ENCODE measurements around the gene MICAL3.

MICAL3 gene

DNA sequence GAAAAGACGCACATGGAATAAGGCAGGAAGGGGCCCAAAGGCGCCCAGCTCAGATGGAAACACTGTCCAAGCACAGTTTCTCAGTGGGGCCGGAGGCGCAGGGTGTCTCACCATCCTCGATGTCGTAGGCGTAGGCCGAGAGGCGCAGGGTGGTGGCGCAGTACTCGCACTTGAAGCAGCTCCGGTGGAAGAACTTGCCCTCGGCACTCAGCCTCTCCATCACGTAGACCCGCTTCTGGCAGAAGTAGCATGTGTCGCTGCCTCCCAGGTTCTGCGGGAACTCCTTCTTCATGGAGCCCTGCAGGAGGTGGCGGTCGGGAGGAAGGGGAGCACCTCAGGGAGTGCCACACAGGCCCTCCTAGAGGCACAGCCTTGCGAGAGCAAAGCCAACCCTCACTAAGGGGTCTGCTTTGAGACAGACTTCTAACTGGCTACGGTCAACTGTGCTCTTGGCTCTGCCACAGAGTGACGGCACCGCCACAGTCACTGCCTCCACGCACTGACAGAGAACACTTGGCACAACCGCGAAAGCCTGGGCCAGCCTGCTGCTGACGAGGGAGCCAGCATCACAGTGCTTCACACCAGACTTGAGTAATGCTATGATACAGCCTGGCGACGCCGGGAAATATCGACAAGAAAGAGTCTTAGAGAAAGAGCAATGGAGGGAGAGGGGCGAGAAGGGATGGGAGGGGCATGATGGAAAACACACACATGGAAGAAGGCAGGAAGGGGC is 152.5 kb downstream of the MICAL3 start:
- Histone ChIP-seq H3K27ac (replicated peaks) (no peak overlapping the region), H3K27me3 (ENCODE audit: insufficient read depth, poor library complexity, severe bottlenecking) (no peaks in the 10 kb centered on the region), H3K4me3 (replicated peaks; ENCODE audit: insufficient read depth, low read length) (no peak overlapping the region)
- TF ChIP-seq POLR2AphosphoS5 (IDR thresholded peaks at IDR 0.05; ENCODE audit: low read depth) (no peak), GABPA (IDR thresholded peaks at IDR 0.05; ENCODE audit: low read depth) (no peak), SPI1 (IDR thresholded peaks at IDR 0.05; ENCODE audit: borderline replicate concordance, low read depth) (no peak)
- TF ChIP-seq, protein P1, sequence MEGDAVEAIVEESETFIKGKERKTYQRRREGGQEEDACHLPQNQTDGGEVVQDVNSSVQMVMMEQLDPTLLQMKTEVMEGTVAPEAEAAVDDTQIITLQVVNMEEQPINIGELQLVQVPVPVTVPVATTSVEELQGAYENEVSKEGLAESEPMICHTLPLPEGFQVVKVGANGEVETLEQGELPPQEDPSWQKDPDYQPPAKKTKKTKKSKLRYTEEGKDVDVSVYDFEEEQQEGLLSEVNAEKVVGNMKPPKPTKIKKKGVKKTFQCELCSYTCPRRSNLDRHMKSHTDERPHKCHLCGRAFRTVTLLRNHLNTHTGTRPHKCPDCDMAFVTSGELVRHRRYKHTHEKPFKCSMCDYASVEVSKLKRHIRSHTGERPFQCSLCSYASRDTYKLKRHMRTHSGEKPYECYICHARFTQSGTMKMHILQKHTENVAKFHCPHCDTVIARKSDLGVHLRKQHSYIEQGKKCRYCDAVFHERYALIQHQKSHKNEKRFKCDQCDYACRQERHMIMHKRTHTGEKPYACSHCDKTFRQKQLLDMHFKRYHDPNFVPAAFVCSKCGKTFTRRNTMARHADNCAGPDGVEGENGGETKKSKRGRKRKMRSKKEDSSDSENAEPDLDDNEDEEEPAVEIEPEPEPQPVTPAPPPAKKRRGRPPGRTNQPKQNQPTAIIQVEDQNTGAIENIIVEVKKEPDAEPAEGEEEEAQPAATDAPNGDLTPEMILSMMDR (IDR thresholded peaks at IDR 0.05; ENCODE audit: insufficient read depth, low read length): no peak
- TF ChIP-seq, protein P2, sequence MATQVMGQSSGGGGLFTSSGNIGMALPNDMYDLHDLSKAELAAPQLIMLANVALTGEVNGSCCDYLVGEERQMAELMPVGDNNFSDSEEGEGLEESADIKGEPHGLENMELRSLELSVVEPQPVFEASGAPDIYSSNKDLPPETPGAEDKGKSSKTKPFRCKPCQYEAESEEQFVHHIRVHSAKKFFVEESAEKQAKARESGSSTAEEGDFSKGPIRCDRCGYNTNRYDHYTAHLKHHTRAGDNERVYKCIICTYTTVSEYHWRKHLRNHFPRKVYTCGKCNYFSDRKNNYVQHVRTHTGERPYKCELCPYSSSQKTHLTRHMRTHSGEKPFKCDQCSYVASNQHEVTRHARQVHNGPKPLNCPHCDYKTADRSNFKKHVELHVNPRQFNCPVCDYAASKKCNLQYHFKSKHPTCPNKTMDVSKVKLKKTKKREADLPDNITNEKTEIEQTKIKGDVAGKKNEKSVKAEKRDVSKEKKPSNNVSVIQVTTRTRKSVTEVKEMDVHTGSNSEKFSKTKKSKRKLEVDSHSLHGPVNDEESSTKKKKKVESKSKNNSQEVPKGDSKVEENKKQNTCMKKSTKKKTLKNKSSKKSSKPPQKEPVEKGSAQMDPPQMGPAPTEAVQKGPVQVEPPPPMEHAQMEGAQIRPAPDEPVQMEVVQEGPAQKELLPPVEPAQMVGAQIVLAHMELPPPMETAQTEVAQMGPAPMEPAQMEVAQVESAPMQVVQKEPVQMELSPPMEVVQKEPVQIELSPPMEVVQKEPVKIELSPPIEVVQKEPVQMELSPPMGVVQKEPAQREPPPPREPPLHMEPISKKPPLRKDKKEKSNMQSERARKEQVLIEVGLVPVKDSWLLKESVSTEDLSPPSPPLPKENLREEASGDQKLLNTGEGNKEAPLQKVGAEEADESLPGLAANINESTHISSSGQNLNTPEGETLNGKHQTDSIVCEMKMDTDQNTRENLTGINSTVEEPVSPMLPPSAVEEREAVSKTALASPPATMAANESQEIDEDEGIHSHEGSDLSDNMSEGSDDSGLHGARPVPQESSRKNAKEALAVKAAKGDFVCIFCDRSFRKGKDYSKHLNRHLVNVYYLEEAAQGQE (IDR thresholded peaks at IDR 0.05; ENCODE audit: insufficient replicate concordance, low read depth): no peak
- no peak for DNase-seq (ENCODE audit: low read depth in 1 of 2, low spot score in 1 of 2)

DNA sequence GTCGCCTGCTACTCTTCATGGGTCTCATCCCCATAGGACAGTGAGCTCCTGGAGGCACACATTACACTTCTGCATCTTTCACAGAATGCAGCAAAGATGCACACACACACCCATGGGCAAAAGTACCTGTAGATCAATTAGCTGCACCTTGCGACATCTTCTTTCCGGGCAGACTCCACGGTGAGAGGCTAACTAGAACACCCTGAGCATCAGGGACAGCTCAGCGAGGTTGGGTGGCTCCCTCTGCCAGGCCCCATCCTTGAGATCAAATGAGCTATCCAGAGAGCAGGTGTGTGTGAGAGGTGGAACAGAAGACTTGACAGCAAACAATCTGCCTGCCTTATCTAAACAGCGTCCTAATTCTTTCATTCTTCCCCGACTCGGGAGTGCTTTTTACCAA is 154.0 kb downstream of the MICAL3 start:
- TF ChIP-seq GABPA (IDR thresholded peaks at IDR 0.05; ENCODE audit: low read depth): no peak
- TF ChIP-seq, protein P1 (IDR thresholded peaks at IDR 0.05; ENCODE audit: insufficient read depth, low read length): no peak
- no peak for TF ChIP-seq SPI1 (IDR thresholded peaks at IDR 0.05; ENCODE audit: borderline replicate concordance, low read depth)
- no peak for TF ChIP-seq POLR2AphosphoS5 (IDR thresholded peaks at IDR 0.05; ENCODE audit: low read depth)
- TF ChIP-seq, protein P2 (IDR thresholded peaks at IDR 0.05; ENCODE audit: insufficient replicate concordance, low read depth): no peak

DNA sequence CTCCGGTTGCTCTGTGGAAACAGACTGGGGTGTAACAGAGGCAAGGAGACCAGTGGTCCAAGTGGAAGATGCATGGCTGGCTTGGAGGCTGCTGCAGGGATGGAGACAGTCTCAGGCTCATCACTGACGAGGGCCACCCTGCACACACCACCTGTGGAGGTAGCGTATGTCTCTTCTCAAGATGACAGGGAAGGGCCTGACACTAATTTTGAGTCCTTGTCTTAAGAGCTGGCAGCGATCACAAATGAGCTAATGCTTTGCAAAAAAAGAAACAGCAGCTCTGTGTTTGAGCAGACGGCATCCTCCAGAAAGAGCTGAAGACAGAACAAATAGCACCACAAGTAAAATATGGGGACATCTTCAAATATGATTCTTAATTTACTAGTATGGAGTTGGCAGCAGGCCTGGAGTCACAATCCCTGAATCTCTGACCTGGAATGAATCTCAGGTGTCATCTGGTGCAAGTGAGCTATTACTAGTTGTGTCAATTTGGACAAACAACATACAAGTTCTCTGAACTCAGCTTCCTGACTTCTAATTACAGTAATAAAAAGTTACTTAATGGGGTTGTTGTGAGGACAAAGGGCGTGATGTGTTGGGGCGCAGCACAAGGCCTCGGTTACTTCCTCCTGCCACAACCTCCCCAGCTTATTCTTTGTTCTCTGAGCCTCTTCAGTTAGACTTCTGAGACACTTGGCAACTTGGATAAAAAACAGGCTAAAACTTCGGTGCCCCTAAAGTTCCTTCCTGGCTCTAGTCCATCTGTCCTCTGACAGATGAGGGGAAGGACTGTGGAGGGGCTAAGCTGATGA is 154.9 kb downstream of the MICAL3 start:
- DNase-seq (ENCODE audit: low read depth in 1 of 2, low spot score in 1 of 2): no peak
- Histone ChIP-seq H3K27ac (replicated peaks) (no peak overlapping the region), H3K4me3 (replicated peaks; ENCODE audit: insufficient read depth, low read length) (no peak overlapping the region), H3K27me3 (ENCODE audit: insufficient read depth, poor library complexity, severe bottlenecking) (no peaks in the 10 kb centered on the region)
- TF ChIP-seq, protein P1 (IDR thresholded peaks at IDR 0.05; ENCODE audit: insufficient read depth, low read length): no peak
- TF ChIP-seq, protein P2 (IDR thresholded peaks at IDR 0.05; ENCODE audit: insufficient replicate concordance, low read depth): no peak
- TF ChIP-seq GABPA (IDR thresholded peaks at IDR 0.05; ENCODE audit: low read depth) (no peak), POLR2AphosphoS5 (IDR thresholded peaks at IDR 0.05; ENCODE audit: low read depth) (no peak), SPI1 (IDR thresholded peaks at IDR 0.05; ENCODE audit: borderline replicate concordance, low read depth) (no peak)

More for the DNA sequence above, 154.0 kb downstream of the MICAL3 start:
- Histone ChIP-seq H3K4me3 (replicated peaks; ENCODE audit: insufficient read depth, low read length) (no peak overlapping the region), H3K27me3 (ENCODE audit: insufficient read depth, poor library complexity, severe bottlenecking) (no peaks in the 10 kb centered on the region), H3K27ac (replicated peaks) (no peak overlapping the region)
- no peak for DNase-seq (ENCODE audit: low read depth in 1 of 2, low spot score in 1 of 2)
